Measurements from ENCODE around the gene ZNF521. TPM values are rescaled to one million over a fixed set of nuclear protein-coding genes. Genes with fewer than 3 reads are reported as not detected.
"Not testable (repeated sequence)": the region's sequence is repeated elsewhere in the genome, so short reads cannot be mapped to it uniquely, and the experiment has no call there.

The ZNF521 gene
- total RNA-seq, 1 donor from 2014 or later: 51.4 TPM

- DNase-seq (ENCODE audit: low spot score in 2 of 2, unreplicated experiment in 2 of 2): no peak
- Mint-ChIP-seq H3K4me1 (peaks cover 8% of the 10 kb centered on the region), H3K9me3 (no peaks in the 10 kb centered on the region), H3K36me3 (no peaks in the 10 kb centered on the region), H3K4me3 (no peak overlapping the region), H3K27me3 (ENCODE audit: low read depth) (peaks cover 26% of the 10 kb centered on the region), H3K27ac (no peak overlapping the region)
- TF ChIP-seq CTCF (IDR thresholded peaks at IDR 0.05; ENCODE audit: unreplicated experiment): no peak
Measured at GRCh38 chr18:25039781-25040180, 312.2 kb downstream of the ZNF521 start.

GRCh38 chr18:25038261-25038660 is 313.7 kb downstream of the ZNF521 start:
- Mint-ChIP-seq H3K27me3 (ENCODE audit: low read depth) (peaks cover 16% of the 10 kb centered on the region), H3K9me3 (no peaks in the 10 kb centered on the region), H3K4me1 (peaks cover 13% of the 10 kb centered on the region), H3K4me3 (no peak overlapping the region), H3K27ac (no peak overlapping the region), H3K36me3 (no peaks in the 10 kb centered on the region)
- DNase-seq (ENCODE audit: low spot score in 2 of 2, unreplicated experiment in 2 of 2): no peak
- TF ChIP-seq CTCF (IDR thresholded peaks at IDR 0.05; ENCODE audit: unreplicated experiment): no peak

- peaks cover 7% of the 10 kb centered on the region for H3K9me3 Mint-ChIP-seq
Measured at GRCh38 chr18:25033747-25034471, 318.1 kb downstream of the ZNF521 start.

GRCh38 chr18:25033175-25033574 is 318.8 kb downstream of the ZNF521 start:
- not testable (repeated sequence) for H3K36me3 Mint-ChIP-seq; H3K27ac Mint-ChIP-seq; H3K9me3 Mint-ChIP-seq; H3K27me3 Mint-ChIP-seq (ENCODE audit: low read depth); DNase-seq (ENCODE audit: low spot score in 2 of 2, unreplicated experiment in 2 of 2); H3K4me3 Mint-ChIP-seq
- peaks cover 18% of the 10 kb centered on the region for H3K4me1 Mint-ChIP-seq

More at GRCh38 chr18:25033747-25034471, 318.1 kb downstream of the ZNF521 start:
- no peak overlapping the region for H3K27ac Mint-ChIP-seq
- no peaks in the 10 kb centered on the region for H3K36me3 Mint-ChIP-seq
- no peak overlapping the region for H3K4me3 Mint-ChIP-seq
- peaks cover 7% of the 10 kb centered on the region for H3K27me3 Mint-ChIP-seq (ENCODE audit: low read depth)
- H3K4me1 Mint-ChIP-seq: peaks cover 19% of the 10 kb centered on the region
- TF ChIP-seq CTCF (IDR thresholded peaks at IDR 0.05; ENCODE audit: unreplicated experiment): no peak
- no peak for DNase-seq (ENCODE audit: low spot score in 2 of 2, unreplicated experiment in 2 of 2)

- no peak for DNase-seq (ENCODE audit: low spot score in 2 of 2, unreplicated experiment in 2 of 2)
- H3K27me3 Mint-ChIP-seq (ENCODE audit: low read depth): peaks cover 4% of the 10 kb centered on the region
- H3K27ac Mint-ChIP-seq: no peak overlapping the region
- peaks cover 10% of the 10 kb centered on the region for H3K4me1 Mint-ChIP-seq
- no peak for TF ChIP-seq CTCF (IDR thresholded peaks at IDR 0.05; ENCODE audit: unreplicated experiment)
- H3K9me3 Mint-ChIP-seq: peaks cover 7% of the 10 kb centered on the region
- no peaks in the 10 kb centered on the region for H3K36me3 Mint-ChIP-seq
- H3K4me3 Mint-ChIP-seq: no peak overlapping the region
Measured at GRCh38 chr18:25029802-25030201, 322.2 kb downstream of the ZNF521 start.

- Mint-ChIP-seq H3K9me3 (peaks cover 21% of the 10 kb centered on the region), H3K27ac (no peak overlapping the region), H3K4me3 (no peak overlapping the region), H3K27me3 (ENCODE audit: low read depth) (peaks cover 2% of the 10 kb centered on the region), H3K36me3 (peaks cover 1% of the 10 kb centered on the region), H3K4me1 (peaks cover 4% of the 10 kb centered on the region)
- no peak for TF ChIP-seq CTCF (IDR thresholded peaks at IDR 0.05; ENCODE audit: unreplicated experiment)
- DNase-seq (ENCODE audit: low spot score in 2 of 2, unreplicated experiment in 2 of 2): no peak
Measured at GRCh38 chr18:25019931-25020330, 332.0 kb downstream of the ZNF521 start.

Measured in mesothelial cell of epicardium (in vitro differentiated cells).